ENCODE data around the gene PTPRZ1.

Gene PTPRZ1

GRCh38 chr7:121891731-121892130 is 18.8 kb downstream of the PTPRZ1 start:
- no peak for DNase-seq

- DNase-seq, result no peak
Observed at GRCh38 chr7:121901026-121901425, 28.1 kb downstream of the PTPRZ1 start.

GRCh38 chr7:121904120-121904519 is 31.2 kb downstream of the PTPRZ1 start:
- DNase-seq, result no peak

GRCh38 chr7:121908042-121908441 is 35.1 kb downstream of the PTPRZ1 start:
- no peak for DNase-seq

DNA sequence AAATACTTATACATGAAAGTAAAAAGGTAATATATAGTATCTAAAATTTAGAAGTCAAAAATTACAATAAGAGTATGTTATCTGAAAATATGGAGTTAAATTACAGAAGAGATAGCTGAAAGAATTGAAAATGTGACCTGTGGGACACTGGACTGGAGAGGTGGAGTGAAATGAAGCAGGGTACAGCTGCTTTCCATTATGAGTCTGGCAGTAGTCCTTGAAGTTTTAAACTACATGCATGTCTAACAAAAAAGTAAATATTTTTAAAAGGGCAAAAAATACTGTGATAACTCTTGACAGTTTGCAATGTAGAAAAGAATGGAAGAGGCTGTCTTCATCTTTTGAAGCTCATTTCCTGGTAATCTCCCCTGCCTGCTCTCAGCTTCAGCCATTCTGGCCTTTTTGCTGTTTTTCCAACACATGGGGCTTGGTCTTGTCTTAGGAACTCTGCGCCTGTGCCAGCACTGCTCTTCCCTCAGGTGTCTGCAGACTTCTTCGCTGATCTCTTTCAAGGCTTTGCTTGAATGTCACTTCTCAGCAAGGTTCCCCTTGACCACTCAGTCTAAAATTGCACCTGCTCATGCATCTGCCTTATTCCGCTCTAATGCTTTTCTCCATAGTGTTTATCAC is 36.9 kb downstream of the PTPRZ1 start:
- DNase-seq, result no peak

GRCh38 chr7:121913947-121914675 is 41.1 kb downstream of the PTPRZ1 start:
- DNase-seq, result no peak

DNA sequence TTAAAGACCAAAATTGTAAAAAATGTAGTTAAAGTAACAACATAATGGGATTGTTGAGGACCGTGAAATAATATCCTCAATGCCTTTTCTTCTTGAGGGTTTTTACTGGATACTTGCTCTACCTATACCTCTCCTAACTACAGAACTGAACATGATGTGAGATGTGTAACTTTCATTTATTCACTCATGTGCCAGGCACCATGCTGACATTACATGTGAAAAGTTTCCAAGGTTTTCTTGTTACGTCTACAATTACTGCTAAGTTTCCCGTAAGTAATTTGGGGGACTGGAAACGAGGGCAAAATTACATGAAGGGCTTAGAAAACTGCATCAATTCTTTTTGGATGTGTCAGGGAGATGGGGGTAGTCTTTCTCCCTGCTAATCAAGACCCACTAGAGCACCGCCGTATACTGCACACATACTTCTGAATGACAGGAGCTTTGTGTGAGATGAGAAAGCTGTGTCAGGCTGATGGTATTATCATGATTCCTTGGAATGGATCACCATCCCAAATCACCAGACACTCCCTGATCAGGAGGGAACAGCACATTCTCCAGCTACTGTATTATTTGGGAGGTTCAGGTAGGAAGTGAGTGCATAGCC is 41.8 kb downstream of the PTPRZ1 start:
- DNase-seq, result no peak

- DNase-seq, result no peak
Observed at GRCh38 chr7:121916211-121916610, 43.2 kb downstream of the PTPRZ1 start.

GRCh38 chr7:121919986-121920385 is 47.0 kb downstream of the PTPRZ1 start:
- DNase-seq, result no peak

- no peak for DNase-seq
Observed at GRCh38 chr7:121924269-121925186, 51.6 kb downstream of the PTPRZ1 start.

- DNase-seq, result no peak
Observed at GRCh38 chr7:121931149-121931902, 58.4 kb downstream of the PTPRZ1 start.

DNA sequence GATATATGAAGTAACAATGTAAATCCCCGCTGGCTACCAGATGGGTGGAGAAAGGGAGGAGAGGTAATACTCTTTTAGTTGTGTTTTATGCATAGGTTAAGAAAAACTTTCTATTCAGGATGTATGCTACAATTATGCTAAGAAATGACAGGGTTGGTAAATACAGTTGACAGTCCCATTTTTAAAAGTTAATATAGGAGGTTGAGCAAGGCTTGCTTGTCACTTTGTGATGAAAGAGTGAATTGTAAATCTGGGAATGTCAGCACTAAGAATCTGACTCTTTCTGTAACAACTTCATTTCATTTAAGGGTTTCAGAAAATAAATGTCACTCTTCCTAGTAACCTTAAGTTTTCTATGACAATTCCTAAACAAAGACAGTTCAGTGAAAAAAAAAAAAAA is 59.8 kb downstream of the PTPRZ1 start:
- no peak for DNase-seq

GRCh38 chr7:121936951-121937623 is 64.1 kb downstream of the PTPRZ1 start:
- DNase-seq, result no peak

- no peak for DNase-seq
Observed at GRCh38 chr7:121938429-121938996, 65.6 kb downstream of the PTPRZ1 start.

DNA sequence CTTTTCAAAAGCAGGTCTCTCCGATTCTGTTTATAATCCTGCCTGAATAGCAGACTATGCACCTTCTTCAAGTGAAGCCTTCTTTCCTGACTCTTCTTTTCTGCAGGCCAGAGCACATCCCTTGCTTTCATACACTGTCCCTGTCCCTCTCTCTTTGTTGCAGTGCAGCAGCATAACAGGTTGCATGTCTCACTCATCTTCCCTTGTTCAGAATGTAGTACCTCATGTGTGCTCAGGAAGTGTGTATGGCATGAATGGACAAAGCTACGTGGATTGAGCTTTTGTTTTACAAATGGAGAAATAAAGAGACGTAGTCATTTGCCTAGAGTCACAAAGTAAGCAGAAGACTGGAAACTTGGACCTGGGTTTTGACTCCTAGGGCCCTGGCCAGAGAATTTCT is 68.0 kb downstream of the PTPRZ1 start:
- no peak for DNase-seq

DNA sequence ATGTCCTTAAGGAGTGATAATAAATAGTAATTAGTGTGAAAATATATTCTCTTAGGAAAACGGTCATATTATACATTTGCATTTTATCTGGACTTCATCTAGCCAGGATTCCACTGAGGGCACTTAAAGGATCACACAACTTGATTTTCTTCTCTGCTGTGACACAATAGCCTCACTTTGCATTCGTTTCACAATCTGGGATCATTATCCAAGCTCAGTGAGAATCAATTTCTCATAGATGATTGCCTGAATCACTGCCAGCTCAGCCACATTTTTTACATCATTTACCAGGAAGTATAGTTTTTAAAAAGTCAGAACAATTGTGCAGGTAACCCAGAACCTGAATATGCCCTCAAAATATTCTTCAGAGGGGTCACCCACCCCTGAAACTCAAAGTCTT is 68.9 kb downstream of the PTPRZ1 start:
- no peak for DNase-seq

GRCh38 chr7:121945066-121945465 is 72.1 kb downstream of the PTPRZ1 start:
- DNase-seq, result no peak

DNA sequence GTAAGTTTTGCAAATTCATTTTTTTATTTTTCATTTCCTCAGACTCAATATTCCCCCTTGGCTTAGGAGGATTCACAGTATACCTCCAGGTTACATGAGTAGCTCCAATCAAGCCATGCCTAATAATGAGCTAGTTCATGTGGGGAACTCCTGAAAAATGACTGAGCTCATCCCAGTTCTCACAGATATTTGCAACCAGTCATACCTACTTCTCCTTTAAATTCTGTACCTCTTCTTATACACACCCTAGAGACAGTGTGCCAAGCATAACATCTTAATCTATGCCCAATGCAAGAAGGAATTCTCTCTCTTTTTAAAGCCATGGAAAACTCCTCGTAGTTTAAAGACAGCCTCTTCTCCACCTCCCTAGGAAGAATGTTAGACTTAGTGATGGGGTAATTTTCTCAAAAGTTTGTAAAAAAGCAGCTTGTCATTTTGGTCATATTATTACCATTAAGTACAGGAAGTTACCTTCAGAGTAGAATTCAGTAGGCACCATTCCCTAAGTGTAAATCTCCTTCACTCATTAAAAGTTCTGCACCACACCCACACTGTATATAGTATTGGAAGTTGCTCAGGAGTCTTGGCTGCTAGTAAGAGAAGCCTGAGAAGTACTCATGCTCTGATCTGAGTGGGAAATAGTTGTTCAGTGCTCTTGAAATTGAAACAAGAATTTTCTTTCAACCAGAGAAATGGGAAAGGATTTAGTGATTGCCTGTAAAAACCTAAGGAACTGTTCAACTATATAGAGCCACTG is 72.7 kb downstream of the PTPRZ1 start:
- no peak for DNase-seq

- DNase-seq, result no peak
Observed at GRCh38 chr7:121953164-121953563, 80.2 kb downstream of the PTPRZ1 start.

DNA sequence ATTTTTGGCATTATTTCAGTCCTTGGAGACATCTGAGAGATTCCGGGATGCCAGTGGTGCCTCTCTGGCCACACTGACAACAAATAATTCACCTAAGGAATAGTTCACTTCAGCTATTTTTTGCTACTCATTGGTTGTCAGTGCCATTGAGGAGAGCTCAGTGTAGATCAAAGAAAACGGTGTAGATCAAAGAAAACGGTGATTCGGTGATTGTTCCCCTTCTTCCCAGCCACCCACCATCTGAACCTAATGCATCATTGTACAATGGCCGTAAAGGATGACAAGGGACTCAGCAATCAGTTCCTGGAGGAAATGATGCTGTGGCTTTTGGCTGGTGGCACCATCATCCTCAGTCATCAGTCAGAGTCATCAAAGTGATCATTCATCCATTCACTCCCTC is 80.6 kb downstream of the PTPRZ1 start:
- DNase-seq, result no peak
